K562 (cell line): ENCODE results near the gene SEMA3G. TPM values are rescaled to one million over a fixed set of nuclear protein-coding genes. Genes with fewer than 3 reads are reported as not detected.

Experiments
- ATAC-seq: fragments of 200-7000 bp; cut with Tn5 transposase; 3 replicates; pipeline ENCODE4 v1.9.1; 2020; ENCODE audit warnings: moderate library complexity
- BruUV-seq: library from RNA; stranded (reverse); fragments of 400-500 nt; replicated peaks from 2 replicates; lab custom pipeline; 2021; lab: Mats Ljungman, UMichigan
- CTCF ChIA-PET: fragments of 300-600 bp; formaldehyde crosslinking; extraction: SDS; loops from one replicate; lab custom pipeline; 2021; ENCODE audit warnings: low intra/inter-chr PET ratio; lab: Yijun Ruan, JAX
- POLR2A ChIA-PET: fragments of 300-600, 350-650 bp; sonication (Branson Sonifier 250); formaldehyde crosslinking; extraction: SDS; loops from one replicate; lab custom pipeline; 2021; ENCODE audit warnings: antibody characterized with exemption, inconsistent platforms; lab: Yijun Ruan, JAX
- DNase-seq, 4 experiments: peaks; one replicate each; pipeline versions ENCODE4 v3.0.0 to v3.0.0-alpha.2; 2011 to 2018; ENCODE audit warnings: low spot score in 3 of 4, mixed read lengths in 3 of 4; ENCODE audit errors: extremely low read depth in 1 of 4
- FAIRE-seq: peaks from 2 replicates; lab custom pipeline; 2011; peaks lifted over from hg19 to GRCh38; lab: Jason Lieb, UNC
- H2AFZ ChIP-seq: 2 replicates; pipeline ENCODE4 v1.6.0; 2011; ENCODE audit warnings: low read depth, low read length, control low read depth, inconsistent platforms
- H3K27ac ChIP-seq: fragments of 200-600 bp; 3 replicates; pipeline ENCODE4 v1.8.0; 2011; ENCODE audit warnings: low read depth, mild to moderate bottlenecking, control low read depth, inconsistent platforms, low read length, moderate library complexity, mixed read lengths; ENCODE audit errors: extremely low read depth
- H3K27me3 ChIP-seq, 2 experiments: fragments of 300-600 bp in 1 of 2; 2 replicates in 1 of 2; 3 replicates in 1 of 2; pipeline versions ENCODE4 v1.6.0 to v1.8.0; 2011; ENCODE audit warnings: inconsistent platforms in 2 of 2, low read length in 2 of 2, mild to moderate bottlenecking in 1 of 2, mixed read lengths in 1 of 2, moderate library complexity in 1 of 2; ENCODE audit not compliant: control insufficient read depth in 2 of 2, insufficient read depth in 2 of 2
- H3K36me3 ChIP-seq: fragments of 300-600 bp; 3 replicates; pipeline ENCODE4 v1.8.0; 2011; ENCODE audit warnings: mild to moderate bottlenecking, low read length, inconsistent platforms; ENCODE audit not compliant: control insufficient read depth, insufficient read depth
- H3K4me1 ChIP-seq, 2 experiments: fragments of 200-600 bp in 1 of 2; replicated peaks in 1 of 2; 2 replicates in 1 of 2; 3 replicates in 1 of 2; pipeline versions ENCODE4 v1.5.1 to v1.8.0; 2011; ENCODE audit warnings: inconsistent platforms in 2 of 2, low read length in 2 of 2, mild to moderate bottlenecking in 1 of 2, mixed read lengths in 1 of 2, moderate library complexity in 1 of 2; ENCODE audit not compliant: control insufficient read depth in 2 of 2, insufficient read depth in 2 of 2
- H3K4me2 ChIP-seq: 2 replicates; pipeline ENCODE4 v1.6.1; 2011; ENCODE audit warnings: low read length, control low read depth, inconsistent platforms, mixed read lengths; ENCODE audit not compliant: insufficient read depth
- H3K4me3 ChIP-seq: fragments of 200-600 bp; sonication (generic), shearing (Covaris generic); 2 replicates; pipeline ENCODE4 v1.5.1; 2016; ENCODE audit warnings: control low read depth, inconsistent platforms
- H3K79me2 ChIP-seq: fragments of 200-600 bp; 3 replicates; pipeline ENCODE4 v1.8.0; 2011; ENCODE audit warnings: low read length, inconsistent platforms; ENCODE audit not compliant: control insufficient read depth, insufficient read depth
- H3K9ac ChIP-seq, 2 experiments: 2 replicates each; pipeline versions ENCODE4 v1.6.0 to v1.6.1; 2011; ENCODE audit warnings: low read depth in 2 of 2, low read length in 2 of 2, control low read depth in 1 of 2, inconsistent platforms in 1 of 2, mild to moderate bottlenecking in 1 of 2, mixed read lengths in 1 of 2; ENCODE audit not compliant: insufficient read depth in 1 of 2
- H3K9me1 ChIP-seq: one replicate; pipeline ENCODE4 v1.6.0; 2011; ENCODE audit warnings: inconsistent platforms, mild to moderate bottlenecking, low read length, moderate library complexity; ENCODE audit not compliant: control insufficient read depth, insufficient read depth
- H3K9me3 ChIP-seq: replicated peaks from 2 replicates; pipeline ENCODE4 v1.5.1; 2011; ENCODE audit warnings: low read depth, low read length, inconsistent platforms; ENCODE audit not compliant: control insufficient read depth, insufficient read depth
- H4K20me1 ChIP-seq: replicated peaks from 2 replicates; pipeline ENCODE4 v1.6.1; 2011; ENCODE audit warnings: low read length, inconsistent platforms, mixed read lengths; ENCODE audit not compliant: control insufficient read depth, insufficient read depth
- CUX1 ChIP-seq: fragments of 200-800 bp; sonication (Bioruptor generic); IDR thresholded peaks from 2 replicates; pipeline ENCODE4 v1.6.1; 2016; ENCODE audit warnings: missing genetic modification characterization, missing compliant biosample characterization
- ESRRB ChIP-seq: fragments of 250-450 bp; sonication (Bioruptor Pico); IDR thresholded peaks from 2 replicates; pipeline ENCODE4 v1.5.0; 2020; ENCODE audit warnings: mild to moderate bottlenecking, moderate library complexity, borderline replicate concordance
- ETV5 ChIP-seq: sonication (generic); formaldehyde crosslinking; IDR thresholded peaks from 2 replicates; pipeline ENCODE4 v1.4.0; 2020; ENCODE audit warnings: low read depth, mild to moderate bottlenecking, missing genetic modification reagents
- EWSR1 ChIP-seq: fragments of 450-650 bp; IDR thresholded peaks from 2 replicates; pipeline ENCODE4 v1.6.1; 2018; ENCODE audit warnings: borderline replicate concordance, mild to moderate bottlenecking, low read depth, moderate library complexity; ENCODE audit not compliant: partially characterized antibody
- NR2F6 ChIP-seq: fragments of 450-650 bp; formaldehyde crosslinking; IDR thresholded peaks from 2 replicates; pipeline ENCODE4 v1.4.0; 2020; ENCODE audit warnings: mild to moderate bottlenecking
- RB1 ChIP-seq: fragments of 450-650 bp; IDR thresholded peaks from 2 replicates; pipeline ENCODE4 v1.6.1; 2017; ENCODE audit warnings: low read depth, mild to moderate bottlenecking
- RBM17 ChIP-seq: fragments of 200-400 bp; formaldehyde crosslinking; IDR thresholded peaks from 2 replicates; pipeline ENCODE4 v1.6.1; 2017; ENCODE audit warnings: low read depth, mild to moderate bottlenecking, low read length, borderline replicate concordance
- SMAD1 ChIP-seq: fragments of 150-350 bp; IDR thresholded peaks from 2 replicates; pipeline ENCODE4 v1.6.1; 2014; ENCODE audit warnings: low read length, low read depth; ENCODE audit not compliant: partially characterized antibody
- SPI1 ChIP-seq: IDR thresholded peaks from 2 replicates; pipeline ENCODE4 v1.6.1; 2011; ENCODE audit warnings: low read depth, low read length, control low read depth, borderline replicate concordance
- TBL1XR1 ChIP-seq, 2 experiments: IDR thresholded peaks; 2 replicates each; pipeline ENCODE4 v1.6.1; 2012; ENCODE audit warnings: improper control_type of control experiment in 2 of 2, low read length in 2 of 2, mild to moderate bottlenecking in 1 of 2
- THRA ChIP-seq: fragments of 450-650 bp; IDR thresholded peaks from 2 replicates; pipeline ENCODE4 v1.6.1; 2017; ENCODE audit warnings: mild to moderate bottlenecking, moderate library complexity
- WGBS: fragments of 100-300 bp; shearing (Covaris generic); methylation state at CpG from one replicate; pipeline ENCODE4 v1.1.6; 2016; ENCODE audit warnings: low coverage, mixed read lengths; ENCODE audit not compliant: insufficient coverage; ENCODE audit errors: missing lambda C conversion rate; 5-methylcytosine and 5-hydroxymethylcytosine counted together
- in situ Hi-C: fragments of 300-500 bp; cut with MboI; formaldehyde crosslinking; loops from 4 replicates; pipeline ENCODE4 v1.15.0; 2018; ENCODE audit warnings: inconsistent platforms, mixed read lengths
- intact Hi-C: fragments of 100-400 bp; cut with micrococcal nuclease; formaldehyde crosslinking; loops from 2 replicates; pipeline ENCODE4 v1.14.2; 2022
- polyA plus RNA-seq, 8 experiments: library from polyadenylated mRNA; depleted of rRNA in 4 of 8; stranded (reverse) in 5 of 8; unstranded in 3 of 8; fragments of >200 nt; fragmentation: Nextera tagmentation in 2 of 8; fragmentation: Illumina TruSeq in 1 of 8; extraction: Ambion mirVana in 2 of 8; extraction: Trizol in 1 of 8; gene quantifications; 2 replicates each; pipeline versions ENCODE4 v1.2.1 to v1.2.3, GENCODE V29; 2011 to 2014; ENCODE audit warnings: inconsistent platforms in 1 of 8, missing spikeins in 1 of 8
- total RNA-seq, 7 experiments: library from RNA; depleted of rRNA in 6 of 7; stranded (reverse); fragments of >200 nt in 6 of 7; fragmentation: Illumina TruSeq in 2 of 7; extraction: Trizol in 2 of 7; gene quantifications; 2 replicates each; pipeline versions ENCODE4 v1.2.1 to v1.2.3, GENCODE V29; 2011 to 2021; ENCODE audit warnings: low replicate concordance in 1 of 7

The SEMA3G gene
- total and polyA plus RNA-seq, 9 of the 15 experiments (the other 6 are each of a cell fraction or from before 2014, with no cell fraction given): 0.04 to 0.07 (median 0.05) TPM; not detected in 6

GRCh38 chr3:52489453-52489852, 44.5 kb upstream of the SEMA3G start:
- ATAC-seq (no peak), DNase-seq (no peak), FAIRE-seq (no peak)
- Histone ChIP-seq H3K27ac (no peak overlapping the region), H3K4me1 (peaks cover 0 to 18% of the 10 kb centered on the region in 2 experiments; a peak in 1 of 5 replicates), H3K4me2 (no peak overlapping the region), H3K4me3 (no peak overlapping the region), H2AFZ (no peak overlapping the region), H3K9ac (no peak overlapping the region), H4K20me1 (no peaks in the 10 kb centered on the region; the same call in 1 of the 2 replicates), H3K9me1 (no peaks in the 10 kb centered on the region), H3K36me3 (peaks cover 60% of the 10 kb centered on the region; the same call in 2 of the 3 replicates), H3K27me3 (no peaks in the 10 kb centered on the region), H3K9me3 (no peaks in the 10 kb centered on the region), H3K79me2 (no peaks in the 10 kb centered on the region)
- ChIA-PET CTCF (no interaction called here), POLR2A (interaction anchor here (0.6 to 1.4 kb wide), 4 partner anchors 9 to 31 kb away, joined by 3 to 7 read pairs (median 4); no protein-coding TSS in a partner anchor)
- TF ChIP-seq THRA (no peak), RB1 (no peak), TBL1XR1 (IDR thresholded peaks at IDR 0.05; ENCODE audit: low read length in 2 of 2) (no peak), SMAD1 (no peak), CUX1 (CRISPR knock-in tag) (no peak), SPI1 (no peak), RBM17 (no peak), ESRRB (no peak), EWSR1 (no peak), NR2F6 (CRISPR knock-in tag) (no peak), ETV5 (CRISPR knock-in tag) (no peak)
- in situ Hi-C loops (no loop called here), intact Hi-C loops (no loop called here)
- WGBS: 100% methylated on average over 1 of the region's 18 CpGs
- no TSS peak for BruUV-seq
